ENCODE results near the gene INPP4B.

The INPP4B gene

GRCh38 chr4:142150483-142150882, 695.6 kb downstream of the INPP4B start:
- WGBS (ENCODE audit: extremely low coverage, insufficient coverage, low lambda C conversion rate): no CpG with 5 or more reads among the region's 3 CpGs

DNA sequence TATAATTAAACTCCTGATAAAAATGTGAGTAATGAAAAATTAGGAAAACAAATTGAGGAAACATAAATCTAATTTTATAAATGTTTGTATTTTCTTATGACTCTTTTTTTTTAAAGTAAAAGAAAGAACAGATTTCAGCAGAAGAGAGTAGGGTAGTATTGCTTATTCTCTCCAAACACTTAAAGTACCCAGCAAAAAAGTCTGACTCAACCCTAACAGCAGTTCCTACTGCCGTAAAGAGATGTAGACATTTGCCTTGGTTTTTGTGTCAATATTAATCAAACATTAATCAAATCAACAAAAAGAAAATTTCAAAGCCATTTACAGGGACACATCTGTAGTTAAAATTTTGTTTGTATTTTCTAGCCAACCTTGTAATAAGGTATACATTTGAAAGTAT, 701.3 kb downstream of the INPP4B start:
- no peaks in the 10 kb centered on the region for H3K27me3 ChIP-seq (ENCODE audit: insufficient read depth, low read length, poor library complexity)
- H3K23ac ChIP-seq (ENCODE audit: low read length): no peak overlapping the region
- no peak overlapping the region for H2BK120ac ChIP-seq (ENCODE audit: low read depth, low read length)
- no peaks in the 10 kb centered on the region for H3K4me1 ChIP-seq (ENCODE audit: control insufficient read depth, low read depth, low read length)
- H3K4me3 ChIP-seq (ENCODE audit: low read length): no peak overlapping the region
- H3K18ac ChIP-seq (ENCODE audit: low read length): no peak overlapping the region
- no peaks in the 10 kb centered on the region for H3K79me2 ChIP-seq (ENCODE audit: control insufficient read depth, insufficient read depth, low read length)
- no peak overlapping the region for H3K4ac ChIP-seq (ENCODE audit: low read depth, low read length)
- H4K8ac ChIP-seq (ENCODE audit: low read depth, low read length): no peak overlapping the region
- no peak overlapping the region for H2BK15ac ChIP-seq (replicated peaks; ENCODE audit: low read depth)
- no peak overlapping the region for H3K27ac ChIP-seq (ENCODE audit: low read depth, low read length)
- no peak overlapping the region for H3K56ac ChIP-seq (ENCODE audit: low read length)
- H2BK5ac ChIP-seq (ENCODE audit: low read length): no peak overlapping the region
- H3K4me2 ChIP-seq (ENCODE audit: low read length): no peak overlapping the region
- H2AK5ac ChIP-seq (ENCODE audit: low read length): no peak overlapping the region
- no peaks in the 10 kb centered on the region for H3K79me1 ChIP-seq (ENCODE audit: low read length)
- no peak overlapping the region for H3K9ac ChIP-seq (ENCODE audit: low read length)
- no CpG with 5 or more reads among the region's 1 CpG for WGBS (ENCODE audit: extremely low coverage, insufficient coverage, low lambda C conversion rate)
- no peak for DNase-seq
- no peak overlapping the region for H4K5ac ChIP-seq (ENCODE audit: low read length)
- no peaks in the 10 kb centered on the region for H3K36me3 ChIP-seq (ENCODE audit: control insufficient read depth, insufficient read depth, low read length)

More at GRCh38 chr4:142150483-142150882, 695.6 kb downstream of the INPP4B start:
- Histone ChIP-seq H3K23ac (ENCODE audit: low read length) (no peak overlapping the region), H3K4ac (ENCODE audit: low read depth, low read length) (no peak overlapping the region), H3K56ac (ENCODE audit: low read length) (no peak overlapping the region), H3K79me1 (ENCODE audit: low read length) (no peaks in the 10 kb centered on the region), H4K8ac (ENCODE audit: low read depth, low read length) (no peak overlapping the region), H3K27me3 (ENCODE audit: insufficient read depth, low read length, poor library complexity) (no peaks in the 10 kb centered on the region), H4K5ac (ENCODE audit: low read length) (no peak overlapping the region), H3K4me2 (ENCODE audit: low read length) (no peak overlapping the region), H3K4me1 (ENCODE audit: control insufficient read depth, low read depth, low read length) (no peaks in the 10 kb centered on the region), H3K79me2 (ENCODE audit: control insufficient read depth, insufficient read depth, low read length) (no peaks in the 10 kb centered on the region), H2BK5ac (ENCODE audit: low read length) (no peak overlapping the region), H3K36me3 (ENCODE audit: control insufficient read depth, insufficient read depth, low read length) (no peaks in the 10 kb centered on the region), H3K4me3 (ENCODE audit: low read length) (no peak overlapping the region), H2AK5ac (ENCODE audit: low read length) (no peak overlapping the region), H3K27ac (ENCODE audit: low read depth, low read length) (no peak overlapping the region), H3K18ac (ENCODE audit: low read length) (no peak overlapping the region), H3K9ac (ENCODE audit: low read length) (no peak overlapping the region), H2BK120ac (ENCODE audit: low read depth, low read length) (no peak overlapping the region), H2BK15ac (replicated peaks; ENCODE audit: low read depth) (no peak overlapping the region)
- DNase-seq: no peak

DNA sequence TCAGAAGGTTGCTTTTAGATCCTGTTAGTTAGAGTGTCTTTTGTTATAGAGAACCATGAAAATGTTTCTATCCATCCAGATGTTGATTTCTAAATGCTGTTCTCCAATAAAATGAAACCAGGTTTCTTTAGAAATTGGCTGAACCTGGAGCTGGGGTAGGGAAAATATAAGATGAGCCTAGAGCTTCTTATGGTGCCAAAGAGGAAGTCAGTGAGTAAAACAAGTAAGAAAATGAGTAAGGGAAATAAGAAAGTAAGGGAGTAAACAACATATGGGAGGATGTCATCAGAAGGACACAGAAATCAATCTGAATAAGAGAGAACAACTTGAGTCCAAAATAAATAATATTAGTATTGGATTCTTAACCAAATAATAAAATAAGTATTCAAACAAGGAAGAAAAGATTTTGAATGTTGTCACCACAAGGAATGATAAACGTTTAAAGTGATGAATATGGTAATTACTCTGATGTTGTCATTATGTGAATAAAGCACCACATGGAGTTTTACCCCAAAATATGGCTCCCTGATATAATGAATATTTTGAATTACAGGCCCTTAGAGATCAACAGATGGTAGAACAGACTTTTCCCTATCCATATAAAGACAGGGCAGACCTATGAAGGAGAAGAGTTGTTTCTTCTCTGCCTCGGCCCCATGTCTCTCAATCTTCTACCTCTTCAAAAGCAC, 703.6 kb downstream of the INPP4B start:
- Histone ChIP-seq H4K5ac (ENCODE audit: low read length) (no peak overlapping the region), H3K27me3 (ENCODE audit: insufficient read depth, low read length, poor library complexity) (no peaks in the 10 kb centered on the region), H3K18ac (ENCODE audit: low read length) (no peak overlapping the region), H3K4ac (ENCODE audit: low read depth, low read length) (no peak overlapping the region), H2BK120ac (ENCODE audit: low read depth, low read length) (no peak overlapping the region), H3K27ac (ENCODE audit: low read depth, low read length) (no peak overlapping the region), H3K23ac (ENCODE audit: low read length) (no peak overlapping the region), H3K79me1 (ENCODE audit: low read length) (no peaks in the 10 kb centered on the region), H2BK15ac (replicated peaks; ENCODE audit: low read depth) (no peak overlapping the region), H3K4me1 (ENCODE audit: control insufficient read depth, low read depth, low read length) (no peaks in the 10 kb centered on the region), H3K79me2 (ENCODE audit: control insufficient read depth, insufficient read depth, low read length) (no peaks in the 10 kb centered on the region), H3K36me3 (ENCODE audit: control insufficient read depth, insufficient read depth, low read length) (no peaks in the 10 kb centered on the region), H3K4me3 (ENCODE audit: low read length) (no peak overlapping the region), H2BK5ac (ENCODE audit: low read length) (no peak overlapping the region), H3K56ac (ENCODE audit: low read length) (no peak overlapping the region), H2AK5ac (ENCODE audit: low read length) (no peak overlapping the region), H3K4me2 (ENCODE audit: low read length) (no peak overlapping the region), H4K8ac (ENCODE audit: low read depth, low read length) (no peak overlapping the region), H3K9ac (ENCODE audit: low read length) (no peak overlapping the region)
- no CpG with 5 or more reads among the region's 2 CpGs for WGBS (ENCODE audit: extremely low coverage, insufficient coverage, low lambda C conversion rate)
- DNase-seq: no peak

DNA sequence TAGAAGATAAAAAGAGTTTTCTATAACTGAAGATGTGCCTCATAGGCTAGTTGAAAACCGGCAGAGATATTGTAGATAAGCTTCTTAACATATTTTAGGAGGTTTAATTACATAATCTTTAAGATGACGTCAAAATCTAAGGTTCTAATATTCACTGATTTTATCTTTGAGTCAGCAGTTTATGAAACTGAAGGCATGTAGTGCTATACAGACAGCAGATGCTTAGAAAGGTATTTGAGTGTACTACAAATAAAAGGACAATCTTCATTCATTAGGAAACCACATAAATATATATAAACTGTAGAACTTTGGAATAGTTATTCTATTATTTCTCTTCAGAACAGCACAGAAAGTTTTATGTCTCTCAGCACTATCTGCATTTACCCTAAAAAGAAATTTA, 704.9 kb downstream of the INPP4B start:
- Histone ChIP-seq H2BK120ac (ENCODE audit: low read depth, low read length) (no peak overlapping the region), H3K79me2 (ENCODE audit: control insufficient read depth, insufficient read depth, low read length) (no peaks in the 10 kb centered on the region), H3K4me1 (ENCODE audit: control insufficient read depth, low read depth, low read length) (no peaks in the 10 kb centered on the region), H3K27ac (ENCODE audit: low read depth, low read length) (no peak overlapping the region), H2BK15ac (replicated peaks; ENCODE audit: low read depth) (no peak overlapping the region), H3K56ac (ENCODE audit: low read length) (no peak overlapping the region), H4K8ac (ENCODE audit: low read depth, low read length) (no peak overlapping the region), H3K79me1 (ENCODE audit: low read length) (no peaks in the 10 kb centered on the region), H3K18ac (ENCODE audit: low read length) (no peak overlapping the region), H3K4me2 (ENCODE audit: low read length) (no peak overlapping the region), H3K23ac (ENCODE audit: low read length) (no peak overlapping the region), H4K5ac (ENCODE audit: low read length) (no peak overlapping the region), H2AK5ac (ENCODE audit: low read length) (no peak overlapping the region), H3K36me3 (ENCODE audit: control insufficient read depth, insufficient read depth, low read length) (no peaks in the 10 kb centered on the region), H3K4ac (ENCODE audit: low read depth, low read length) (no peak overlapping the region), H2BK5ac (ENCODE audit: low read length) (no peak overlapping the region), H3K4me3 (ENCODE audit: low read length) (no peak overlapping the region), H3K9ac (ENCODE audit: low read length) (no peak overlapping the region), H3K27me3 (ENCODE audit: insufficient read depth, low read length, poor library complexity) (no peaks in the 10 kb centered on the region)
- WGBS (ENCODE audit: extremely low coverage, insufficient coverage, low lambda C conversion rate): no CpG with 5 or more reads among the region's 2 CpGs
- DNase-seq: no peak

DNA sequence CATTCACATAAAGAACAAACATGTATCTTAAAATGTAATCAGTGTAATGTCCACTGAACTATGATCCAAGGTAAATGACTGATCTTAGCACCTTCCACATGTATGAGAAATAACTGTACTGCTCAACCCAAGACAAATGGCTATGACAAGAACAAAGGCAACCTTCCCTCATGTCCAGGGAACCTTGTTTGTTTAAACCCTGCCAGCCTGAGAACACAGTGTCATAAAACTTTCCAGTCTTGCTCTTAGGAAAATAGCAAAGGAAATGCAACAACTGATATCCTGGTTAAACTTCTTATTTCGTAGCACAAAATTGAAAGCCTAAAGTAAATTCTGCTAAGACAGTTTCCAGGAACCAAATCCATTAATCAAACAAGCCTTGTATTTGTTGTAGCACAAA, 715.4 kb downstream of the INPP4B start:
- WGBS (ENCODE audit: extremely low coverage, insufficient coverage, low lambda C conversion rate): no CpG with 5 or more reads among the region's 1 CpG
- Histone ChIP-seq H2BK120ac (ENCODE audit: low read depth, low read length) (no peak overlapping the region), H3K27me3 (ENCODE audit: insufficient read depth, low read length, poor library complexity) (no peaks in the 10 kb centered on the region), H3K27ac (ENCODE audit: low read depth, low read length) (no peak overlapping the region), H3K79me1 (ENCODE audit: low read length) (no peaks in the 10 kb centered on the region), H3K36me3 (ENCODE audit: control insufficient read depth, insufficient read depth, low read length) (no peaks in the 10 kb centered on the region), H3K56ac (ENCODE audit: low read length) (no peak overlapping the region), H2AK5ac (ENCODE audit: low read length) (no peak overlapping the region), H4K5ac (ENCODE audit: low read length) (no peak overlapping the region), H3K79me2 (ENCODE audit: control insufficient read depth, insufficient read depth, low read length) (no peaks in the 10 kb centered on the region), H3K18ac (ENCODE audit: low read length) (no peak overlapping the region), H3K9ac (ENCODE audit: low read length) (no peak overlapping the region), H3K23ac (ENCODE audit: low read length) (no peak overlapping the region), H3K4me3 (ENCODE audit: low read length) (no peak overlapping the region), H2BK15ac (replicated peaks; ENCODE audit: low read depth) (no peak overlapping the region), H3K4me1 (ENCODE audit: control insufficient read depth, low read depth, low read length) (no peaks in the 10 kb centered on the region), H3K4me2 (ENCODE audit: low read length) (no peak overlapping the region), H4K8ac (ENCODE audit: low read depth, low read length) (no peak overlapping the region), H2BK5ac (ENCODE audit: low read length) (no peak overlapping the region), H3K4ac (ENCODE audit: low read depth, low read length) (no peak overlapping the region)
- no peak for DNase-seq

- no peak overlapping the region for H2BK120ac ChIP-seq (ENCODE audit: low read depth, low read length)
- H3K27ac ChIP-seq (ENCODE audit: low read depth, low read length): no peak overlapping the region
- H2BK5ac ChIP-seq (ENCODE audit: low read length): no peak overlapping the region
- no peak overlapping the region for H2BK15ac ChIP-seq (replicated peaks; ENCODE audit: low read depth)
- H3K79me1 ChIP-seq (ENCODE audit: low read length): no peaks in the 10 kb centered on the region
- H3K4me1 ChIP-seq (ENCODE audit: control insufficient read depth, low read depth, low read length): no peaks in the 10 kb centered on the region
- H3K36me3 ChIP-seq (ENCODE audit: control insufficient read depth, insufficient read depth, low read length): no peaks in the 10 kb centered on the region
- no peak for DNase-seq
- no CpG with 5 or more reads among the region's 1 CpG for WGBS (ENCODE audit: extremely low coverage, insufficient coverage, low lambda C conversion rate)
- H2AK5ac ChIP-seq (ENCODE audit: low read length): no peak overlapping the region
- no peak overlapping the region for H4K8ac ChIP-seq (ENCODE audit: low read depth, low read length)
- no peak overlapping the region for H3K23ac ChIP-seq (ENCODE audit: low read length)
- no peak overlapping the region for H3K4me3 ChIP-seq (ENCODE audit: low read length)
- H3K56ac ChIP-seq (ENCODE audit: low read length): no peak overlapping the region
- no peak overlapping the region for H3K4me2 ChIP-seq (ENCODE audit: low read length)
- no peak overlapping the region for H3K9ac ChIP-seq (ENCODE audit: low read length)
- H4K5ac ChIP-seq (ENCODE audit: low read length): no peak overlapping the region
- no peaks in the 10 kb centered on the region for H3K79me2 ChIP-seq (ENCODE audit: control insufficient read depth, insufficient read depth, low read length)
- no peaks in the 10 kb centered on the region for H3K27me3 ChIP-seq (ENCODE audit: insufficient read depth, low read length, poor library complexity)
- no peak overlapping the region for H3K18ac ChIP-seq (ENCODE audit: low read length)
- no peak overlapping the region for H3K4ac ChIP-seq (ENCODE audit: low read depth, low read length)
Measured at GRCh38 chr4:142129931-142130330, 716.2 kb downstream of the INPP4B start.
